Endothelial cell of umbilical vein (primary cell): ENCODE results near the gene RELN.

Experiments used
- CTCF ChIP-seq, 2 donors: IDR thresholded peaks; 1 replicate in 1 of 2; 2 replicates in 1 of 2; pipeline ENCODE4 v1.5.1; 2011; ENCODE audit warnings: low read length in 2 of 2, mild to moderate bottlenecking in 2 of 2, moderate library complexity in 2 of 2, control low read depth in 1 of 2, inconsistent platforms in 1 of 2, low read depth in 1 of 2; ENCODE audit not compliant: insufficient read depth in 1 of 2; ENCODE audit errors: extremely low read depth in 1 of 2
- EZH2 ChIP-seq: IDR thresholded peaks from 2 replicates; pipeline ENCODE4 v1.6.1; 2012; ENCODE audit warnings: borderline replicate concordance, low read depth, mild to moderate bottlenecking, moderate library complexity, low read length, inconsistent platforms; ENCODE audit not compliant: severe bottlenecking
- FOS ChIP-seq: IDR thresholded peaks from 2 replicates; pipeline ENCODE4 v1.6.1; 2011; ENCODE audit warnings: mild to moderate bottlenecking, low read length, moderate library complexity, borderline replicate concordance; ENCODE audit not compliant: insufficient read depth
- POLR2A ChIP-seq: IDR thresholded peaks from 2 replicates; pipeline ENCODE4 v1.6.1; 2012; ENCODE audit warnings: low read depth, mild to moderate bottlenecking, control low read depth, low read length

GRCh38 chr7:103993551-103993950 is 4.1 kb upstream of the RELN start:
- TF ChIP-seq CTCF (IDR thresholded peaks at IDR 0.05; ENCODE audit: extremely low read depth in 1 of 2, insufficient read depth in 1 of 2, low read depth in 1 of 2, low read length in 2 of 2) = no peak
- TF ChIP-seq EZH2 = no peak
- TF ChIP-seq POLR2A = no peak
- no peak for TF ChIP-seq FOS
